ENCODE results near the gene ART3. TPM values are rescaled to one million over a fixed set of nuclear protein-coding genes. Genes with fewer than 3 reads are reported as not detected.

Gene ART3
- total RNA-seq, 1 experiment from 2014 or later, result not detected

- intact Hi-C loops (cut with micrococcal nuclease; ENCODE audit: unreplicated experiment), result loop anchor here (1.0 to 5.0 kb wide), 3 partner anchors 71 to 170 kb away; no protein-coding TSS in a partner anchor
- Histone ChIP-seq H3K4me2 (no peak overlapping the region), H2AFZ (no peak overlapping the region), H3K9me3 (ENCODE audit: insufficient read depth, low read depth) (no peaks in the 10 kb centered on the region), H3K4me3 (no peak overlapping the region), H3K9me2 (ENCODE audit: insufficient read depth) (no peaks in the 10 kb centered on the region), H4K20me1 (ENCODE audit: insufficient read depth) (no peaks in the 10 kb centered on the region), H3K27ac (no peak overlapping the region), H3K79me2 (ENCODE audit: low read depth) (no peaks in the 10 kb centered on the region), H3K27me3 (ENCODE audit: insufficient read depth, low read depth) (no peaks in the 10 kb centered on the region), H3F3A (ENCODE audit: insufficient read depth, low read depth) (no peaks in the 10 kb centered on the region), H3K4me1 (replicated peaks; ENCODE audit: insufficient read depth) (no peaks in the 10 kb centered on the region), H3K36me3 (ENCODE audit: low read depth) (no peaks in the 10 kb centered on the region)
- POLR2A ChIA-PET (ENCODE audit: unreplicated experiment), result no interaction called here
- CTCF ChIA-PET, result no interaction called here
- no TSS peak for BruUV-seq (replicated peaks)
- DNase-seq, result peak; percentile 40 to 44
- no peak for TF ChIP-seq EZH2 (IDR thresholded peaks at IDR 0.05; ENCODE audit: low read depth)
- peak; percentile 80 for TF ChIP-seq CTCF (conservative IDR thresholded peaks at IDR 0.05)
These were observed 6.7 kb upstream of the ART3 start for GRCh38 chr4:76067652-76068286.

- TF ChIP-seq EZH2 (IDR thresholded peaks at IDR 0.05; ENCODE audit: low read depth) (no peak), CTCF (conservative IDR thresholded peaks at IDR 0.05) (no peak)
- BruUV-seq (replicated peaks), result no TSS peak
- no peaks in the 10 kb centered on the region for H3F3A ChIP-seq (ENCODE audit: insufficient read depth, low read depth)
- no peaks in the 10 kb centered on the region for H3K9me3 ChIP-seq (ENCODE audit: insufficient read depth, low read depth)
- no peaks in the 10 kb centered on the region for H4K20me1 ChIP-seq (ENCODE audit: insufficient read depth)
- no peak for DNase-seq
- ChIA-PET POLR2A (ENCODE audit: unreplicated experiment) (no interaction called here), CTCF (no interaction called here)
- H3K9me2 ChIP-seq (ENCODE audit: insufficient read depth), result no peaks in the 10 kb centered on the region
- no peak overlapping the region for H3K27ac ChIP-seq
- H3K79me2 ChIP-seq (ENCODE audit: low read depth), result no peaks in the 10 kb centered on the region
- H2AFZ ChIP-seq, result no peak overlapping the region
- no peaks in the 10 kb centered on the region for H3K27me3 ChIP-seq (ENCODE audit: insufficient read depth, low read depth)
- intact Hi-C loops (cut with micrococcal nuclease; ENCODE audit: unreplicated experiment), result no loop called here
- no peaks in the 10 kb centered on the region for H3K36me3 ChIP-seq (ENCODE audit: low read depth)
- H3K4me2 ChIP-seq, result no peak overlapping the region
- H3K4me1 ChIP-seq (replicated peaks; ENCODE audit: insufficient read depth), result no peaks in the 10 kb centered on the region
- H3K4me3 ChIP-seq, result no peak overlapping the region
These were observed 1.7 kb upstream of the ART3 start for GRCh38 chr4:76072760-76073159.

GRCh38 chr4:76074993-76075600 is 588 bp downstream of the ART3 start:
- ChIA-PET CTCF (no interaction called here), POLR2A (ENCODE audit: unreplicated experiment) (no interaction called here)
- H3K27ac ChIP-seq, result no peak overlapping the region
- no peak overlapping the region for H2AFZ ChIP-seq
- TF ChIP-seq CTCF (conservative IDR thresholded peaks at IDR 0.05) (no peak), EZH2 (IDR thresholded peaks at IDR 0.05; ENCODE audit: low read depth) (no peak)
- H3K36me3 ChIP-seq (ENCODE audit: low read depth), result no peaks in the 10 kb centered on the region
- H3K9me3 ChIP-seq (ENCODE audit: insufficient read depth, low read depth), result no peaks in the 10 kb centered on the region
- H3K9me2 ChIP-seq (ENCODE audit: insufficient read depth), result no peaks in the 10 kb centered on the region
- no peaks in the 10 kb centered on the region for H3K4me1 ChIP-seq (replicated peaks; ENCODE audit: insufficient read depth)
- no peak overlapping the region for H3K4me3 ChIP-seq
- no peaks in the 10 kb centered on the region for H3K27me3 ChIP-seq (ENCODE audit: insufficient read depth, low read depth)
- H3K79me2 ChIP-seq (ENCODE audit: low read depth), result no peaks in the 10 kb centered on the region
- intact Hi-C loops (cut with micrococcal nuclease; ENCODE audit: unreplicated experiment), result no loop called here
- no peaks in the 10 kb centered on the region for H4K20me1 ChIP-seq (ENCODE audit: insufficient read depth)
- H3F3A ChIP-seq (ENCODE audit: insufficient read depth, low read depth), result no peaks in the 10 kb centered on the region
- no TSS peak for BruUV-seq (replicated peaks)
- no peak for DNase-seq
- H3K4me2 ChIP-seq, result no peak overlapping the region
